Choroid plexus epithelial cell (primary cell): ENCODE measurements around the gene ERC1.
A peak's percentile ranks its signal among the peaks of the same experiment; 100 is the strongest.

Experiments
- DNase-seq: peaks from one replicate; pipeline ENCODE4 v3.0.0-alpha.2; 2010; ENCODE audit warnings: low read depth
- H3K4me3 ChIP-seq: 2 replicates; pipeline ENCODE4 v1.5.1; 2011; ENCODE audit warnings: low read depth, mild to moderate bottlenecking, control low read depth, low read length, moderate library complexity
- TF ChIP-seq, protein P1 (sequence below): conservative IDR thresholded peaks from 2 replicates; pipeline ENCODE4 v1.5.1; 2011; ENCODE audit warnings: low read depth, mild to moderate bottlenecking, control low read depth, inconsistent platforms, low read length, moderate library complexity

ERC1 gene

DNA sequence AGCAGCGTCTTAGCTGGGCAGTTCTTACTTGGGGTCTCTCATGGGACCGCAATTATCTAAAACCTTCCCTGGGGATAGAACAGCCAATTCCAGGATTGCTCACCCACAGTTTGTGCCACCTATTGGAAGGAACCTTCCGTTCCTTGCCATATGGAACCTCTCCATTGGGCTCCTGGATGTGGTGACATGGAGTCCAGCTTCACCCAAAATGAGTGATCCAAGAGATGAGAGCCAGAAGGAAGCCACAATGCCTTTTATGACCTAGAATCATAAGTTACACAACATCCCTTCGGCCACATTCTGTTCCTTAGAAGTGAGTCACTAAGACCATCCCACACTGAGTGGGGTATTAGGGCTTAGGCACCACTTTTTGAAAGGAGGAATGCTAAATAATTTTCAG is 439.0 kb downstream of the ERC1 start:
- no peak overlapping the region for H3K4me3 ChIP-seq
- TF ChIP-seq, protein P1, sequence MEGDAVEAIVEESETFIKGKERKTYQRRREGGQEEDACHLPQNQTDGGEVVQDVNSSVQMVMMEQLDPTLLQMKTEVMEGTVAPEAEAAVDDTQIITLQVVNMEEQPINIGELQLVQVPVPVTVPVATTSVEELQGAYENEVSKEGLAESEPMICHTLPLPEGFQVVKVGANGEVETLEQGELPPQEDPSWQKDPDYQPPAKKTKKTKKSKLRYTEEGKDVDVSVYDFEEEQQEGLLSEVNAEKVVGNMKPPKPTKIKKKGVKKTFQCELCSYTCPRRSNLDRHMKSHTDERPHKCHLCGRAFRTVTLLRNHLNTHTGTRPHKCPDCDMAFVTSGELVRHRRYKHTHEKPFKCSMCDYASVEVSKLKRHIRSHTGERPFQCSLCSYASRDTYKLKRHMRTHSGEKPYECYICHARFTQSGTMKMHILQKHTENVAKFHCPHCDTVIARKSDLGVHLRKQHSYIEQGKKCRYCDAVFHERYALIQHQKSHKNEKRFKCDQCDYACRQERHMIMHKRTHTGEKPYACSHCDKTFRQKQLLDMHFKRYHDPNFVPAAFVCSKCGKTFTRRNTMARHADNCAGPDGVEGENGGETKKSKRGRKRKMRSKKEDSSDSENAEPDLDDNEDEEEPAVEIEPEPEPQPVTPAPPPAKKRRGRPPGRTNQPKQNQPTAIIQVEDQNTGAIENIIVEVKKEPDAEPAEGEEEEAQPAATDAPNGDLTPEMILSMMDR, result no peak
- DNase-seq, result peak; percentile 65

DNA sequence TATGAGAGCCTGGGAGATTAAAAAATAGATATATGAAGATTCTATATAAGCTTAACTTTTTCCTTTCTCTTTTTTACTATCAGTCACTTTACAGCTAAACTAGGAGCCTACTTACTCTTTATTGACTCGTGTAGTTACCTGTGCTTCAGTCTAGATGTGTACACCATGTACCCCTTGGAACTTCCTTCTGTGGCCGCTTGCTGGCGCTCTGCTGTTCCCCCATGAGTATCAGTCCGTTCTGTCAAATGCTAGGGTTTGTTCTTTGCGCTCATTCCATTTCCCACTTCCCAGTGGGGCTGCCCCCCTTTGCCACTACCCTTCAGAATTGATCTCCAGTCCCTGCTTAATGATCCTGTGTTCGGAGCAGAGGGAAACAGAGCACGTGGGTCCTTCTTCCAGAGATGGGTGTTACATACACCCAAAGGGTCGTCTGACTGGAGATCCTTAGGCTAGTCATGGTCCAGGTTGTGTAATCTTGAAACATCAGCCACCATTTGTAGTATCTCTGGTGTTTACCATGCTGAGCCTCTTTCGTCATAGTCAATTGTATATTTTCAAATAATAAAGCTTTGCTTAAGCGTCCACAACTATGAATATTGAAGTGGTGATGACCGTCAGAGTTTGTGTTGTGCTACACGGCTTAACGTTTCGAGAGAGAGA is 443.4 kb downstream of the ERC1 start:
- DNase-seq, result no peak
- TF ChIP-seq, protein P1, result no peak
- H3K4me3 ChIP-seq, result no peak overlapping the region

DNA sequence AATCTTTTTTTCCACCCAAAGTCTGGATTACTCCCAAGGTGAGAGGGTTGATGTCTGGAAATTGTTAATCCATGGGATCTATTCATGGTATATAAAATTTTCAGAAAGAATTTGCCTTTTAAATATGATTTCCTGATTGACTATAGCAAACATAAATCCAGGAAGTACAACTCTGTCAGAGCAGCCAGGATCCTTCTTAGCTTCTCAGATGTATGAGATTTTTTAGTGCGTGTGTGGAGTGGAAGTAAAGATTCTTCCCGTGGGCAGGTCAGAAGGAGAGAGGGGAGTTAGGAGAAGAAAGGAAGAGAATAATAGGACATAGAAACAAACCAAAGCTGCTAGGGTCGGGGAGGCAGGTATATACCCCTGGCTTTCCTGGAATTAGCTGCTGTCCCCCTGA is 444.0 kb downstream of the ERC1 start:
- no peak for DNase-seq
- H3K4me3 ChIP-seq, result no peak overlapping the region
- TF ChIP-seq, protein P1, result no peak

DNA sequence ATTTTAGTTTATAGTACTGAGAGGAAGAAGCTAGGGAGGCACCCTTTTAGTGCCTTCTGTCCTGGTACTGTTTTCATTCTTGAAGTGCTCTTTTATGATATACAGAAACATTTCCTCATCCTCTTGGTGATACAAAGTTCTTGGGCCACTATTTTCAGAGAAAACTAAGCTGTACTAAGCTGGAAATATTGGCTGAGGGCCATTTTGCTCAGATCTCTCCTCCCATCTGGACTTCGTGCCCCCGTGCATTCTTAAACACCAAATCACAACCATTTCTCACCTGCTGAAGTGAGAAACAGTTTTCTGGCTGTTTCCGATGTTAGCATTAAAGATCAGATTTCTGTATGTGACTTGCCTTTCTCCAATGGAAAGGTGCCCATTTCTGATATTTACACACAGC is 444.4 kb downstream of the ERC1 start:
- H3K4me3 ChIP-seq, result no peak overlapping the region
- DNase-seq, result peak; percentile 63
- TF ChIP-seq, protein P1, result no peak

DNA sequence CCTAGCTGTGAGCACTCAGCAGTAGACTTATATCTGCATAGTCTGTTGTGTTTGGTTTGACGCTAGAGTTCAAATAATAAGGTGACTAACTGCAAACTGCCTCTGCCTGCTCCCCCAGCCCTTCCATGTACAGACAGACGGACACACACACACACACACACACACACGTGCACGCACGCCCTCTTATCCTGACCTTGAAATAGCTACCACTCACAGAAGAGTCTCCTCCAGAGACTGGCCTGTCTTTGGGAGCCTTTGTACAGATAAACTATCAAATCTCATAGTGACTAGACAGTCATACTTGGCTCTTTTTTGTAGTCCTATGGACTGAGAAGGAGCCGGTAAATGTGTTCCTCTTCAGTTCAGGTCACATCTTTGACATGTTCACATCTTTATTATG is 445.0 kb downstream of the ERC1 start:
- TF ChIP-seq, protein P1, result no peak
- no peak for DNase-seq
- H3K4me3 ChIP-seq, result no peak overlapping the region

DNA sequence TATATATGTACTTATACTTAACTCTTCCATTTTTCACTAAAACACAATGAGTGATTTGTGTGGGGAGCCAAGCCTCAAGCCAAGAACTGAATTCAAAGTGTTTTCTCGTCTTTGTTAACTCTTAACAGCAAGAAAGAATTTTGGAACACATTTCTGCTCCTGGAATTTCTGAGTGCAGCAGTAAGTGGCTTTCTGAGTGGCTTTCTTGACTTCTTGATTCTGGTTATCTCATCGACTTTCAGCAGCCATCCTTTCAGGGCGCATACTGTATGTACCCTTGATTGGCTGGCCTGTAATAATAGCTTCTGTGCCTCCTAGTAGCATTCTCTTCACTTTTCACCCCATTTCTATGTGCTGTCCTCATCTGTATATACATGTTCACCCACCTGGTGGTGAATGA is 446.0 kb downstream of the ERC1 start:
- no peak overlapping the region for H3K4me3 ChIP-seq
- no peak for DNase-seq
- TF ChIP-seq, protein P1, result no peak

DNA sequence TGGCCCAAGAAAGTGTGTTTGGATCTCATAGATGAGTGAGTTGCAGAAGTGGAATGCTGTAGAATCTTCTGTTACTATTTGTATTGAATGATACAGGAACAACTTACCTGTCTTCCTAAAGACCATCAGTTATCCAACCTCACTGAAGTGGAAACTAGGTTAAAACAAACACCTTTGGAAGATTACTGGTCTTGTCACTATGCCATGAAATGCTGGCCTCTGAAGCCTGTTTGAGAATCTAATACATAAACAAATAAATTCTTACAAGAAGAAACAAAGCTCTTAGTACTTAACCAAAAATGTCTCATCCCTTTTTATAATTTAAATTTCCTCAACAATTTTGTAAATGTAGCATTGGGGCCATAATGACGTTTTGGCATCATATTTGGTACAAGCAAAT is 448.2 kb downstream of the ERC1 start:
- H3K4me3 ChIP-seq, result no peak overlapping the region
- TF ChIP-seq, protein P1, result no peak
- no peak for DNase-seq
